GM12891 (cell line): ENCODE data around the gene DFFB.

Experiments used
- PAX5 ChIP-seq: IDR thresholded peaks from 2 replicates; pipeline ENCODE4 v1.6.1; 2011; ENCODE audit warnings: low read length, moderate library complexity, mild to moderate bottlenecking; ENCODE audit not compliant: insufficient read depth, severe bottlenecking
- POLR2A ChIP-seq: IDR thresholded peaks from 2 replicates; pipeline ENCODE4 v1.6.1; 2011; ENCODE audit warnings: low read depth, low read length, control low read depth
- POLR2AphosphoS5 ChIP-seq: IDR thresholded peaks from 2 replicates; pipeline ENCODE4 v1.6.1; 2011; ENCODE audit warnings: low read depth, low read length, control low read depth
- SPI1 ChIP-seq: IDR thresholded peaks from 2 replicates; pipeline ENCODE4 v1.6.1; 2011; ENCODE audit warnings: low read depth, low read length, control low read depth
- TAF1 ChIP-seq: IDR thresholded peaks from 2 replicates; pipeline ENCODE4 v1.6.1; 2011; ENCODE audit warnings: low read depth, low read length, control low read depth

GRCh38 chr1:3817821-3818597 is 39.3 kb upstream of the DFFB start:
- TF ChIP-seq POLR2AphosphoS5 (no peak), POLR2A (no peak), PAX5 (no peak), SPI1 (no peak), TAF1 (no peak)
